Osteocyte (in vitro differentiated cells): ENCODE results near the gene MATCAP1. TPM values are rescaled to one million over a fixed set of nuclear protein-coding genes. Genes with fewer than 3 reads are reported as not detected.
A peak's percentile ranks its signal among the peaks of the same experiment; 100 is the strongest.

Source experiments
- DNase-seq: peaks from one replicate; pipeline ENCODE4 v3.0.0; 2021; ENCODE audit warnings: mixed read lengths; ENCODE audit not compliant: unreplicated experiment; ENCODE audit errors: extremely low spot score
- H3K27ac Mint-ChIP-seq: one replicate; pipeline ENCODE4 v1.8.0; 2021; ENCODE audit warnings: mild to moderate bottlenecking, mixed read lengths; ENCODE audit not compliant: unreplicated experiment
- H3K27me3 Mint-ChIP-seq: one replicate; pipeline ENCODE4 v1.8.0; 2021; ENCODE audit warnings: mixed read lengths; ENCODE audit not compliant: unreplicated experiment
- H3K36me3 Mint-ChIP-seq: one replicate; pipeline ENCODE4 v1.8.0; 2021; ENCODE audit warnings: mixed read lengths; ENCODE audit not compliant: unreplicated experiment
- H3K4me1 Mint-ChIP-seq: one replicate; pipeline ENCODE4 v1.8.0; 2021; ENCODE audit warnings: mixed read lengths; ENCODE audit not compliant: unreplicated experiment
- H3K4me3 Mint-ChIP-seq: one replicate; pipeline ENCODE4 v1.8.0; 2021; ENCODE audit warnings: mild to moderate bottlenecking, moderate library complexity, mixed read lengths; ENCODE audit not compliant: unreplicated experiment
- H3K9me3 Mint-ChIP-seq: one replicate; pipeline ENCODE4 v1.8.0; 2021; ENCODE audit warnings: mixed read lengths; ENCODE audit not compliant: unreplicated experiment
- total RNA-seq: library from RNA; stranded (reverse); gene quantifications from 2 replicates; pipeline ENCODE4 v1.2.1, GENCODE V29; 2021
- TF ChIP-seq, protein P1 (sequence below): fragments of 200-600 bp; sonication (generic); IDR thresholded peaks from 2 replicates; pipeline ENCODE4 v1.5.0; 2021; ENCODE audit warnings: antibody characterized with exemption, mild to moderate bottlenecking, moderate library complexity

Gene MATCAP1
- total RNA-seq, 1 donor from 2014 or later, result 35.7 TPM

DNA sequence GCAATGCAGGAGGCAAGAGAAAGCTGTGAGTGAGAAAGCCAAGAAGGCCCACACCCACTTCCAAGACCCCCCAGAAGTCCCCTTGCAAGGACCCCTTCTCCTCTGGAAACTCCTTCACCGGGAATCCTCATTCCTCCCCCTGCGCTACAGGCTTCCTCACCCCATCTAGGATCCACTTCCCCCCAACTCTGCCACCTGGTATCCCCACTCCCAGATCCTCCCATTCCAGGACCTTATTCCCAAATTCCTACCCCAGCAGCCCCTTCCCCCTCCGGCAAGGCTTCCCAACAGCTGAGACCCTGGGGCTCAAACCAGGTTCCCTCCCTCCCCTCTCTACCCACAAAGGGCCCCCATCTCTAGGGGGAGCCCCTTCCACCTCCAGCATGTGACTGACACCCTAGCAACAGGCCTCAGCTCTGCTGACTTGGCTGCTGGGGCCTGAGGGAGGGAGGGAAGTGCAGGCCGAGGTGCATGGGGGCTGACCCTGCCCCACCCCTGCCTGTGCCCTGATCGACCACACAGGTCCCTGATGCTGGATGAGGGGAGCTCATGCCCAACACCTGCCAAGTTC lies 17.1 kb downstream of the MATCAP1 start:
- Mint-ChIP-seq H3K27ac (no peak overlapping the region), H3K36me3 (no peaks in the 10 kb centered on the region), H3K9me3 (no peaks in the 10 kb centered on the region), H3K4me3 (no peak overlapping the region), H3K27me3 (peaks cover 26% of the 10 kb centered on the region), H3K4me1 (peaks cover 43% of the 10 kb centered on the region)
- no peak for DNase-seq
- TF ChIP-seq, protein P1, sequence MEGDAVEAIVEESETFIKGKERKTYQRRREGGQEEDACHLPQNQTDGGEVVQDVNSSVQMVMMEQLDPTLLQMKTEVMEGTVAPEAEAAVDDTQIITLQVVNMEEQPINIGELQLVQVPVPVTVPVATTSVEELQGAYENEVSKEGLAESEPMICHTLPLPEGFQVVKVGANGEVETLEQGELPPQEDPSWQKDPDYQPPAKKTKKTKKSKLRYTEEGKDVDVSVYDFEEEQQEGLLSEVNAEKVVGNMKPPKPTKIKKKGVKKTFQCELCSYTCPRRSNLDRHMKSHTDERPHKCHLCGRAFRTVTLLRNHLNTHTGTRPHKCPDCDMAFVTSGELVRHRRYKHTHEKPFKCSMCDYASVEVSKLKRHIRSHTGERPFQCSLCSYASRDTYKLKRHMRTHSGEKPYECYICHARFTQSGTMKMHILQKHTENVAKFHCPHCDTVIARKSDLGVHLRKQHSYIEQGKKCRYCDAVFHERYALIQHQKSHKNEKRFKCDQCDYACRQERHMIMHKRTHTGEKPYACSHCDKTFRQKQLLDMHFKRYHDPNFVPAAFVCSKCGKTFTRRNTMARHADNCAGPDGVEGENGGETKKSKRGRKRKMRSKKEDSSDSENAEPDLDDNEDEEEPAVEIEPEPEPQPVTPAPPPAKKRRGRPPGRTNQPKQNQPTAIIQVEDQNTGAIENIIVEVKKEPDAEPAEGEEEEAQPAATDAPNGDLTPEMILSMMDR, result no peak

DNA sequence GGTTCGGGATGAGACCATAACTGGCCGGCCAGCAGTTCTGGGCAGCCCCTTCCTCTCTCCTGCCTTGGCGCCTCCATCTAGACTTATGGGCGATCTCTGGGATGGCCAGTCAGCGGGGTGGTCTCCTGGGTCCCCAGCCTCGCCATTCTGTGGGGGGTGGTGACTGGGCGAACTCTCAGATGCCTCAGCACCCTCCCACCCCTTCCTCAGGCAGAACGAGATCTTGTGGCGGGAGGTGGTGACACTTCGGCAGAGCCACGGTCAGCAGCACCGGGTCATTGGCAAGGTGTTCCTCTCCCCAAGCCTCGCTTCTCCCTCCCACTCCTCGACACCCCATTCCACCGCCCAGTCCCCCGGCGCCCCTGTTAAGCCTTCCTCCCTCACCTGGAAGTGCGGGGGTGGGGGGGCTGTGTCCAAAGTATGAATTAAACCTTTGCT lies 17.6 kb downstream of the MATCAP1 start:
- Mint-ChIP-seq H3K36me3 (no peaks in the 10 kb centered on the region), H3K9me3 (no peaks in the 10 kb centered on the region), H3K4me1 (peaks cover 41% of the 10 kb centered on the region), H3K27ac (no peak overlapping the region), H3K27me3 (peaks cover 26% of the 10 kb centered on the region), H3K4me3 (no peak overlapping the region)
- TF ChIP-seq, protein P1, result no peak
- DNase-seq, result no peak

DNA sequence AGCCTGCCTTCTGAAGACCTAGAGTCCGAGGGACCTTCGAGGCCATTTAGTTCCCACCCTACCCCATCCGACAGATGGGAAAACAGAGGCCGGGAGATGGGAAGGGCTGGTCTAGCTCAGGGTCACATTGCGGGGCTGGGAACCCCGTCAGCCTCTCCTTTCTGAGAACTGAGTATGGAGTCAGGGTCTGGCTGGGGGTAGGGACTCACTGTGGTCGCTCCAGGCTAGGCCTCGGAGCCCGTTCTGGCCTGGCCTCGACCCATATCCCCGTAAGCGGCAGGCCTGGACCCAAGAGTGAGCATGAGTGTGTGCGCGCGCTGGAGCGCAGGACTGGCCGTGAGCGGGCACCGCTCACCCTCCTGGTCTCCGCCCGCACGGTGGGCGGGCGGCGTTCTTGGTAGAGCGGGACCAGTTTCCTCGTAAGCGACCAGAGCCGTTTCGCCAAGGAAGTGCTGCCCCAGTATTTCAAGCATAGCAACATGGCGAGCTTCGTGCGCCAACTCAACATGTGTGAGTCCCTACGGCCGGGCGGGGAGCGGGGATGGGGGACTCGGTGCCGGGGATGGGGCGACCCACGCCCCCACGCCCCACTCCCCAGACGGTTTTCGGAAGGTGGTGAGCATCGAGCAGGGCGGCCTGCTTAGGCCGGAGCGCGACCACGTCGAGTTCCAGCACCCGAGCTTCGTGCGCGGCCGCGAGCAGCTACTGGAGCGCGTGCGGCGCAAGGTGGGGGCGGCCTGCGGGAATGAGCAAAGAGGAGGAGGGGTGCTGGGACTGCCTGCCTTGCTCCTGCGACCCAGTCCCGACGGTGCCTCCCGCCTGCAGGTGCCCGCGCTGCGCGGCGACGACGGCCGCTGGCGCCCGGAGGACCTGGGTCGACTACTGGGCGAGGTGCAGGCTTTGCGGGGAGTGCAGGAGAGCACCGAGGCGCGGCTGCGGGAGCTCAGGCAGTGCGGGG lies 18.4 kb downstream of the MATCAP1 start:
- H3K27me3 Mint-ChIP-seq, result peaks cover 29% of the 10 kb centered on the region
- peaks cover 39% of the 10 kb centered on the region for H3K4me1 Mint-ChIP-seq
- DNase-seq, result no peak
- H3K36me3 Mint-ChIP-seq, result no peaks in the 10 kb centered on the region
- no peak overlapping the region for H3K27ac Mint-ChIP-seq
- H3K9me3 Mint-ChIP-seq, result no peaks in the 10 kb centered on the region
- peak overlapping the region; percentile 40 for H3K4me3 Mint-ChIP-seq
- TF ChIP-seq, protein P1, result no peak

DNA sequence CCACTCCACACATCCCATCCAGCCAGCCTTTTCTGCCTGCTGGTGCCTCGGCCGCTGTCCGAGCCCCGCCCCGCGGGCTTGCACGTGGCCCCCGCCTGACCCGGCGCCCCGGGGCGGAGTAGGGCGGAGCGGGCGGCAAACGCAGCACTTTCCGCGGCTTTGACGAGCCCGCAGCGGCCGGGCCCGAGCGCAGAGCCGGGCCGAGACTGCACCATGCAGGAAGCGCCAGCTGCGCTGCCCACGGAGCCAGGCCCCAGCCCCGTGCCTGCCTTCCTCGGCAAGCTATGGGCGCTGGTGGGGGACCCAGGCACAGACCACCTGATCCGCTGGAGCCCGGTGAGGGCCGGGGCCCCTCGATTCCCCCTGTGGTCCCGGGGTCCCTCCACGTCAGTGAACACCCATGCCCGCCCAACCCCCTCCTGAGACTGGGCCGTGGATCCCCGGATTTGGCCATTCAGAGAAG lies 19.1 kb downstream of the MATCAP1 start, which contains the start of gene HSF4:
HSF4 (plus strand) TSS at position 147 of the 463 bp plus-strand sequence; CDS start at position 214, 67 bp downstream.
- H3K27ac Mint-ChIP-seq, result no peak within 1 kb of the TSS
- DNase-seq, result no peak
- H3K27me3 Mint-ChIP-seq, result peaks cover 29% of the 10 kb centered on the region
- H3K36me3 Mint-ChIP-seq, result no peaks in the 10 kb centered on the region
- peaks cover 33% of the 10 kb centered on the region for H3K4me1 Mint-ChIP-seq
- TF ChIP-seq, protein P1, result no peak
- H3K4me3 Mint-ChIP-seq, result peak within 1 kb of the TSS; percentile 52
- H3K9me3 Mint-ChIP-seq, result no peaks in the 10 kb centered on the region
